Measurements from ENCODE around the gene ZNF232. TPM values are rescaled to one million over a fixed set of nuclear protein-coding genes. Genes with fewer than 3 reads are reported as not detected.

Gene ZNF232
- total RNA-seq, 1 experiment from 2014 or later, result 7.1 TPM

GRCh38 chr17:5068236-5068635 lies 43.4 kb downstream of the ZNF232 start:
- in situ Hi-C loops (cut with HindIII; ENCODE audit: low pct_unique_long_range_greater_than_20kb, low sequenced_read_pairs), result no loop called here
- DNase-seq (ENCODE audit: low read depth, low spot score), result no peak

DNA sequence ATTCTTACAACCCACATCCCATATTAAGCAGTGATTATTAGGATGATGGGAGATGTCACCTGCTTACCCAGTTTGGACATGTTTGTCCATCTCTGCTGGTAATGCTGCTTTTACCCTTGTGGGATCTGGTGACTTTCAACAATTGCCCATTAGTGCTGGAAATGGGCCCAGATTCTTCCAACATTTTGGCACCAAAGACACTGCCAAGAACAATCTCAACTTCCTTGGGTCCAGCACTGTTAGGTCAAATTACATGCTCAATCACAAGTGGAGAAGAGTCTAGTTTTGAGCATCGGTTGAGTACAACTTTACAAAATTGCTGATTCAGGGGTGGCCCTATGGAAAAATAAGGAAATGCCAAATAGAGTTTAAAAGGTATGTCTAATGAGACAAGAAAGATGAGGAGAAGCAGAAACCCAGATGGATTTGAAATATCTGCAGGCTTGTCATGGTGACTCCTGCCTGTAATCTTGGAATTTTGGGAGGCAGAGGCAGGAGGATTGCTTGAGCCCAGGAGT lies 46.4 kb downstream of the ZNF232 start:
- in situ Hi-C loops (cut with HindIII; ENCODE audit: low pct_unique_long_range_greater_than_20kb, low sequenced_read_pairs), result no loop called here
- no peak for DNase-seq (ENCODE audit: low read depth, low spot score)

Small RNA genes within 50 kb of the gene (small RNA-seq; reads per million reads assigned to genes)
- gene AC012146.4, result 0 reads per million in 2 experiments

Other genes starting within 250 kb of the ZNF232 start
- not detected in 2 replicates for gene C17orf107, start 212.3 kb downstream of the ZNF232 start, total RNA-seq (2014; rRNA removed; shearing (Covaris generic))
- 0.11 TPM in 1 of 2 replicates, not detected in the other for gene CHRNE, start 208.8 kb downstream of the ZNF232 start, total RNA-seq (2014; rRNA removed; shearing (Covaris generic))
- not detected in 2 replicates for gene GP1BA, start 179.6 kb downstream of the ZNF232 start, total RNA-seq (2014; rRNA removed; shearing (Covaris generic))
- 115 and 129 TPM in 2 replicates for gene SLC25A11, start 171.8 kb downstream of the ZNF232 start, total RNA-seq (2014; rRNA removed; shearing (Covaris generic))
- gene RNF167, start 171.6 kb downstream of the ZNF232 start, total RNA-seq (2014; rRNA removed; shearing (Covaris generic)), result 30.6 and 38.3 TPM in 2 replicates
- 714 and 787 TPM in 2 replicates for gene PFN1, start 163.3 kb downstream of the ZNF232 start, total RNA-seq (2014; rRNA removed; shearing (Covaris generic))
- 3.6 and 4.3 TPM in 2 replicates for gene ENO3, start 160.8 kb downstream of the ZNF232 start, total RNA-seq (2014; rRNA removed; shearing (Covaris generic))
- gene SPAG7, start 144.1 kb downstream of the ZNF232 start, total RNA-seq (2014; rRNA removed; shearing (Covaris generic)), result 41.6 and 55.3 TPM in 2 replicates
- 4.4 and 5.6 TPM in 2 replicates for gene CAMTA2, start 124.2 kb downstream of the ZNF232 start, total RNA-seq (2014; rRNA removed; shearing (Covaris generic))
- 0.16 and 0.24 TPM in 2 replicates for gene INCA1, start 114.4 kb downstream of the ZNF232 start, total RNA-seq (2014; rRNA removed; shearing (Covaris generic))
- gene KIF1C, start 113.9 kb downstream of the ZNF232 start, total RNA-seq (2014; rRNA removed; shearing (Covaris generic)), result 48.2 and 54.7 TPM in 2 replicates
- not detected in 2 replicates for gene SLC52A1, start 76.5 kb downstream of the ZNF232 start, total RNA-seq (2014; rRNA removed; shearing (Covaris generic))
- 0.19 TPM in 1 of 2 replicates, not detected in the other for gene ZFP3, start 33.4 kb downstream of the ZNF232 start, total RNA-seq (2014; rRNA removed; shearing (Covaris generic))
- gene USP6, start 4.2 kb upstream of the ZNF232 start, total RNA-seq (2014; rRNA removed; shearing (Covaris generic)), result not detected in 2 replicates
- 5.7 and 7.5 TPM in 2 replicates for gene ZNF594, start 80.0 kb upstream of the ZNF232 start, total RNA-seq (2014; rRNA removed; shearing (Covaris generic))
- gene SCIMP, start 123.0 kb upstream of the ZNF232 start, total RNA-seq (2014; rRNA removed; shearing (Covaris generic)), result not detected in 2 replicates
- 38.4 and 50.9 TPM in 2 replicates for gene RABEP1, start 170.4 kb upstream of the ZNF232 start, total RNA-seq (2014; rRNA removed; shearing (Covaris generic))

Data from SK-MEL-5 (cell line).